K562 (cell line): Measurements from ENCODE around the gene CDR2L. TPM values are rescaled to one million over a fixed set of nuclear protein-coding genes. Genes with fewer than 3 reads are reported as not detected.

Source experiments
- BRD9 ChIP-seq: fragments of 450-650 bp; IDR thresholded peaks from 2 replicates; pipeline ENCODE4 v1.6.1; 2018; ENCODE audit warnings: low read depth; ENCODE audit not compliant: partially characterized antibody
- BRF1 ChIP-seq: IDR thresholded peaks from 3 replicates; pipeline ENCODE4 v1.6.1; 2011; ENCODE audit warnings: borderline replicate concordance, mild to moderate bottlenecking; ENCODE audit not compliant: insufficient read length; ENCODE audit errors: extremely low read depth
- ETV1 ChIP-seq: fragments of 450-650 bp; conservative IDR thresholded peaks from 2 replicates; pipeline ENCODE4 v1.6.1; 2016; ENCODE audit warnings: missing genetic modification characterization, control low read depth, low read depth, missing compliant biosample characterization
- ILF3 ChIP-seq: fragments of 450-650 bp; IDR thresholded peaks from 2 replicates; pipeline ENCODE4 v1.6.1; 2018; ENCODE audit warnings: antibody characterized with exemption, mild to moderate bottlenecking, moderate library complexity, borderline replicate concordance
- JUNB ChIP-seq: fragments of 450-650 bp; formaldehyde crosslinking; conservative IDR thresholded peaks from 2 replicates; pipeline ENCODE4 v1.4.0; 2020; ENCODE audit warnings: mild to moderate bottlenecking
- MCM5 ChIP-seq: fragments of 450-650 bp; IDR thresholded peaks from 2 replicates; pipeline ENCODE4 v1.6.1; 2016; ENCODE audit warnings: low read depth
- PHTF2 ChIP-seq: fragments of 250-450 bp; sonication (Bioruptor Pico); IDR thresholded peaks from 2 replicates; pipeline ENCODE4 v1.5.0; 2021; ENCODE audit warnings: mild to moderate bottlenecking
- TFAM ChIP-seq: fragments of 250-450 bp; sonication (Bioruptor Pico); conservative IDR thresholded peaks from 2 replicates; pipeline ENCODE4 v1.5.0; 2021; ENCODE audit warnings: mild to moderate bottlenecking, moderate library complexity
- U2AF2 ChIP-seq: fragments of 200-400 bp; formaldehyde crosslinking; optimal IDR thresholded peaks from 2 replicates; pipeline ENCODE3; 2017; ENCODE audit warnings: low read depth, mild to moderate bottlenecking, low read length
- ZKSCAN8 ChIP-seq: fragments of 200-800 bp; sonication (Bioruptor generic); IDR thresholded peaks from 2 replicates; pipeline ENCODE4 v1.6.1; 2016; ENCODE audit warnings: missing genetic modification characterization, missing compliant biosample characterization
- ZNF143 ChIP-seq: sonication (generic); formaldehyde crosslinking; IDR thresholded peaks from 2 replicates; pipeline ENCODE4 v1.9.0; 2022; ENCODE audit warnings: mild to moderate bottlenecking, missing genetic modification reagents
- ZNF444 ChIP-seq: fragments of 250-450 bp; sonication (Bioruptor Pico); IDR thresholded peaks from 2 replicates; pipeline ENCODE4 v1.4.0; 2020; ENCODE audit warnings: mild to moderate bottlenecking, moderate library complexity
- polyA plus RNA-seq, 8 experiments: library from polyadenylated mRNA; depleted of rRNA in 4 of 8; stranded (reverse) in 5 of 8; unstranded in 3 of 8; fragments of >200 nt; fragmentation: Nextera tagmentation in 2 of 8; fragmentation: Illumina TruSeq in 1 of 8; extraction: Ambion mirVana in 2 of 8; extraction: Trizol in 1 of 8; gene quantifications; 2 replicates each; pipeline versions ENCODE4 v1.2.1 to v1.2.3, GENCODE V29; 2011 to 2014; ENCODE audit warnings: inconsistent platforms in 1 of 8, missing spikeins in 1 of 8
- total RNA-seq, 7 experiments: library from RNA; depleted of rRNA in 6 of 7; stranded (reverse); fragments of >200 nt in 6 of 7; fragmentation: Illumina TruSeq in 2 of 7; extraction: Trizol in 2 of 7; gene quantifications; 2 replicates each; pipeline versions ENCODE4 v1.2.1 to v1.2.3, GENCODE V29; 2011 to 2021; ENCODE audit warnings: low replicate concordance in 1 of 7
- TF ChIP-seq, protein P1 (sequence below): fragments of 250-450 bp; sonication (Bioruptor Pico); IDR thresholded peaks from 2 replicates; pipeline ENCODE4 v1.8.0; 2021; ENCODE audit warnings: moderate library complexity, mild to moderate bottlenecking, inconsistent platforms
- TF ChIP-seq, protein P2 (sequence below), 3 experiments: fragments of 200-800 bp in 1 of 3; fragments of 250-450 bp in 1 of 3; fragments of 450-650 bp in 1 of 3; sonication (Bioruptor Pico) in 1 of 3; sonication (Bioruptor generic) in 1 of 3; formaldehyde crosslinking in 1 of 3; IDR thresholded peaks; 2 replicates each; pipeline versions ENCODE4 v1.6.1 to v1.8.0; 2016 to 2022; ENCODE audit warnings: mild to moderate bottlenecking in 2 of 3, missing genetic modification characterization in 2 of 3, missing compliant biosample characterization in 1 of 3, moderate library complexity in 1 of 3
- TF ChIP-seq, protein P3 (sequence below): sonication (generic); formaldehyde crosslinking; IDR thresholded peaks from 2 replicates; pipeline ENCODE4 v1.8.0; 2022; ENCODE audit warnings: mild to moderate bottlenecking, missing genetic modification reagents, borderline replicate concordance
- TF ChIP-seq, protein P4 (sequence below): fragments of 250-450 bp; sonication (Bioruptor Pico); IDR thresholded peaks from 2 replicates; pipeline ENCODE4 v1.9.0; 2021; ENCODE audit warnings: mild to moderate bottlenecking
- TF ChIP-seq, protein P5 (sequence below): fragments of 200-800 bp; sonication (Bioruptor generic); IDR thresholded peaks from 2 replicates; pipeline ENCODE4 v1.6.1; 2017; ENCODE audit warnings: missing genetic modification characterization, missing compliant biosample characterization

Gene CDR2L
- total and polyA plus RNA-seq, 9 of the 15 experiments (the other 6 are each of a cell fraction or from before 2014, with no cell fraction given) = 2.7 to 16.0 (median 7.3) TPM

DNA sequence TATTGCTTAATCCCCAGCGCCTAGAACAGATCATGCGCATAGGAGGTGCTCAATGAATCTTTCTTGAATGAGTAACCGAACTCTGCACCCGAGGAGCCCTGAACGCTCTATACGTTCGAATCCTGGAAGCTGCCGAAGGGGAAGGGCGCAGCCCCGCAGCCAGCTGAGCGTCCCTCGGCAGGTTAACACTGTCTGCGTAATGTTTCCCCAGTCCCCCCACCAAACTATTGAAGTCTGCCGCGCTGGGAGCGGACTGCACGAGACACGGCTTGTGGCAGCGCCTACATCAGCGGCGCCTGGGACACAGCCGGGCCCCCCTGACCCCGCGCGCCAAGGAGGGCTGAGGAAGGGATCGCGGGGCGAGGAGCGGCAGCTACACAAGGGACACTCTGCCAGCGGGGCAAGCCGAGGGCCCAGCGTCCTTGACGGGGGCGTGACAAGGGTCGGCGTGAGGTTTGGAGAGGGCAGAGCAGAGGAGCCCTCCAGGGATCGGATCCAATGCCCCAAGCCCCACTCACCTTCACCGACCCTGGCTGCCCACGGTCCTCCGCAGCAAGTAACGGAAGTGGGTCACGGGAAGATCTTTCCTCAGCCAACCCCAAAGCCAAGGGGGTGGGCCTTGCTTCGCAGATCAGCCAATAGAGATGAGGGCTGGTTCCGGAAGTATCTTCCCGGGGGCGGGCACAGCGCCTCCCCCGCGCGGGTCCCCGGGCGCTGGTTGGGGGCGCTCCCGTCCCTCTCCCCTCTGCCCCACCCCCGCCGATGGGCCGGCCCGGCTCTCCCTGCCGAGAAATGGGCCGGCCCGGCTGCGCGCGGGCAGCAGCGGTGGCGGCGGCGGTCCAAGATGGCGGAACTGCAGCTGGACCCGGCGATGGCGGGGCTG is 59.2 kb downstream of the CDR2L start, which contains the start of the genes ATP5PD and KCTD2 (continued):
- TF ChIP-seq, protein P1, sequence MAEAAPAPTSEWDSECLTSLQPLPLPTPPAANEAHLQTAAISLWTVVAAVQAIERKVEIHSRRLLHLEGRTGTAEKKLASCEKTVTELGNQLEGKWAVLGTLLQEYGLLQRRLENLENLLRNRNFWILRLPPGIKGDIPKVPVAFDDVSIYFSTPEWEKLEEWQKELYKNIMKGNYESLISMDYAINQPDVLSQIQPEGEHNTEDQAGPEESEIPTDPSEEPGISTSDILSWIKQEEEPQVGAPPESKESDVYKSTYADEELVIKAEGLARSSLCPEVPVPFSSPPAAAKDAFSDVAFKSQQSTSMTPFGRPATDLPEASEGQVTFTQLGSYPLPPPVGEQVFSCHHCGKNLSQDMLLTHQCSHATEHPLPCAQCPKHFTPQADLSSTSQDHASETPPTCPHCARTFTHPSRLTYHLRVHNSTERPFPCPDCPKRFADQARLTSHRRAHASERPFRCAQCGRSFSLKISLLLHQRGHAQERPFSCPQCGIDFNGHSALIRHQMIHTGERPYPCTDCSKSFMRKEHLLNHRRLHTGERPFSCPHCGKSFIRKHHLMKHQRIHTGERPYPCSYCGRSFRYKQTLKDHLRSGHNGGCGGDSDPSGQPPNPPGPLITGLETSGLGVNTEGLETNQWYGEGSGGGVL (CRISPR knock-in tag) = no peak
- TF ChIP-seq MCM5 (no peak), TFAM (CRISPR knock-in tag) (no peak), ETV1 (tag) (peak; percentile 75), JUNB (no peak), BRF1 (no peak), BRD9 (no peak), PHTF2 (CRISPR knock-in tag) (no peak), ZNF143 (CRISPR knock-in tag) (no peak; the same call in 1 of the 2 replicates), ILF3 (0 out of 2 replicates have a peak, but pooled peaks have one; percentile 35), ZKSCAN8 (CRISPR knock-in tag) (no peak), U2AF2 (no peak), ZNF444 (CRISPR knock-in tag) (no peak)
- TF ChIP-seq, protein P2, sequence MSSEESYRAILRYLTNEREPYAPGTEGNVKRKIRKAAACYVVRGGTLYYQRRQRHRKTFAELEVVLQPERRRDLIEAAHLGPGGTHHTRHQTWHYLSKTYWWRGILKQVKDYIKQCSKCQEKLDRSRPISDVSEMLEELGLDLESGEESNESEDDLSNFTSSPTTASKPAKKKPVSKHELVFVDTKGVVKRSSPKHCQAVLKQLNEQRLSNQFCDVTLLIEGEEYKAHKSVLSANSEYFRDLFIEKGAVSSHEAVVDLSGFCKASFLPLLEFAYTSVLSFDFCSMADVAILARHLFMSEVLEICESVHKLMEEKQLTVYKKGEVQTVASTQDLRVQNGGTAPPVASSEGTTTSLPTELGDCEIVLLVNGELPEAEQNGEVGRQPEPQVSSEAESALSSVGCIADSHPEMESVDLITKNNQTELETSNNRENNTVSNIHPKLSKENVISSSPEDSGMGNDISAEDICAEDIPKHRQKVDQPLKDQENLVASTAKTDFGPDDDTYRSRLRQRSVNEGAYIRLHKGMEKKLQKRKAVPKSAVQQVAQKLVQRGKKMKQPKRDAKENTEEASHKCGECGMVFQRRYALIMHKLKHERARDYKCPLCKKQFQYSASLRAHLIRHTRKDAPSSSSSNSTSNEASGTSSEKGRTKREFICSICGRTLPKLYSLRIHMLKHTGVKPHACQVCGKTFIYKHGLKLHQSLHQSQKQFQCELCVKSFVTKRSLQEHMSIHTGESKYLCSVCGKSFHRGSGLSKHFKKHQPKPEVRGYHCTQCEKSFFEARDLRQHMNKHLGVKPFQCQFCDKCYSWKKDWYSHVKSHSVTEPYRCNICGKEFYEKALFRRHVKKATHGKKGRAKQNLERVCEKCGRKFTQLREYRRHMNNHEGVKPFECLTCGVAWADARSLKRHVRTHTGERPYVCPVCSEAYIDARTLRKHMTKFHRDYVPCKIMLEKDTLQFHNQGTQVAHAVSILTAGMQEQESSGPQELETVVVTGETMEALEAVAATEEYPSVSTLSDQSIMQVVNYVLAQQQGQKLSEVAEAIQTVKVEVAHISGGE (CRISPR knock-in tag; IDR thresholded peaks at IDR 0.05) = peak in 1 of 3 experiments; percentile 84; a peak in 2 of 6 replicates
- TF ChIP-seq, protein P3, sequence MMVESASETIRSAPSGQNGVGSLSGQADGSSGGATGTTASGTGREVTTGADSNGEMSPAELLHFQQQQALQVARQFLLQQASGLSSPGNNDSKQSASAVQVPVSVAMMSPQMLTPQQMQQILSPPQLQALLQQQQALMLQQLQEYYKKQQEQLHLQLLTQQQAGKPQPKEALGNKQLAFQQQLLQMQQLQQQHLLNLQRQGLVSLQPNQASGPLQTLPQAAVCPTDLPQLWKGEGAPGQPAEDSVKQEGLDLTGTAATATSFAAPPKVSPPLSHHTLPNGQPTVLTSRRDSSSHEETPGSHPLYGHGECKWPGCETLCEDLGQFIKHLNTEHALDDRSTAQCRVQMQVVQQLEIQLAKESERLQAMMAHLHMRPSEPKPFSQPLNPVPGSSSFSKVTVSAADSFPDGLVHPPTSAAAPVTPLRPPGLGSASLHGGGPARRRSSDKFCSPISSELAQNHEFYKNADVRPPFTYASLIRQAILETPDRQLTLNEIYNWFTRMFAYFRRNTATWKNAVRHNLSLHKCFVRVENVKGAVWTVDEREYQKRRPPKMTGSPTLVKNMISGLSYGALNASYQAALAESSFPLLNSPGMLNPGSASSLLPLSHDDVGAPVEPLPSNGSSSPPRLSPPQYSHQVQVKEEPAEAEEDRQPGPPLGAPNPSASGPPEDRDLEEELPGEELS (CRISPR knock-in tag) = peak; percentile 89; the same call in 1 of the 2 replicates
- TF ChIP-seq, protein P4, sequence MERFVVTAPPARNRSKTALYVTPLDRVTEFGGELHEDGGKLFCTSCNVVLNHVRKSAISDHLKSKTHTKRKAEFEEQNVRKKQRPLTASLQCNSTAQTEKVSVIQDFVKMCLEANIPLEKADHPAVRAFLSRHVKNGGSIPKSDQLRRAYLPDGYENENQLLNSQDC (CRISPR knock-in tag) = peak; percentile 55; the same call in 1 of the 2 replicates
- TF ChIP-seq, protein P5, sequence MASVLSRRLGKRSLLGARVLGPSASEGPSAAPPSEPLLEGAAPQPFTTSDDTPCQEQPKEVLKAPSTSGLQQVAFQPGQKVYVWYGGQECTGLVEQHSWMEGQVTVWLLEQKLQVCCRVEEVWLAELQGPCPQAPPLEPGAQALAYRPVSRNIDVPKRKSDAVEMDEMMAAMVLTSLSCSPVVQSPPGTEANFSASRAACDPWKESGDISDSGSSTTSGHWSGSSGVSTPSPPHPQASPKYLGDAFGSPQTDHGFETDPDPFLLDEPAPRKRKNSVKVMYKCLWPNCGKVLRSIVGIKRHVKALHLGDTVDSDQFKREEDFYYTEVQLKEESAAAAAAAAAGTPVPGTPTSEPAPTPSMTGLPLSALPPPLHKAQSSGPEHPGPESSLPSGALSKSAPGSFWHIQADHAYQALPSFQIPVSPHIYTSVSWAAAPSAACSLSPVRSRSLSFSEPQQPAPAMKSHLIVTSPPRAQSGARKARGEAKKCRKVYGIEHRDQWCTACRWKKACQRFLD (CRISPR knock-in tag) = no peak
